Astrocyte of the hippocampus (primary cell): Measurements from ENCODE around the gene GJD4.
A peak's percentile ranks its signal among the peaks of the same experiment; 100 is the strongest.

Experiments used
- DNase-seq: peaks from one replicate; pipeline ENCODE4 v3.0.0; 2011; ENCODE audit warnings: low read depth, low spot score

GJD4 gene

DNA sequence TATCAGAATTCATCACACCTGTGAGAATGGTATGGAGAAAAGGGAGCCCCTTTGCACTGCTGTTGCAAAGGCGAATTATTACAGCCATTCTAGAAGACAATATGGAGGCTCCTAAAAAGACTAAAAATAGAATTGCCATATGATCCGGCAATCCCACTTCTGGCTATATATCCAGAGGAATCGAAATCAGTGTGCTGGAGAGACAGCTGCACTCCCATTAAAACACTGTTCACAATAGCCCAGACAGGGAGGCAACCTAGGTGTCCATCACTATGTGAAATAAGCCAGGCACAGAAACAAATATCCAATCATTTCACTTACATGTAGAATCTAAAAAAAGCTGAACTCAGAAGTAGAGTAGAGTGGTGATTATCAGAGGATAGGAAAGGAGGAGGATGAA lies 26.0 kb upstream of the GJD4 start:
- DNase-seq = no peak

DNA sequence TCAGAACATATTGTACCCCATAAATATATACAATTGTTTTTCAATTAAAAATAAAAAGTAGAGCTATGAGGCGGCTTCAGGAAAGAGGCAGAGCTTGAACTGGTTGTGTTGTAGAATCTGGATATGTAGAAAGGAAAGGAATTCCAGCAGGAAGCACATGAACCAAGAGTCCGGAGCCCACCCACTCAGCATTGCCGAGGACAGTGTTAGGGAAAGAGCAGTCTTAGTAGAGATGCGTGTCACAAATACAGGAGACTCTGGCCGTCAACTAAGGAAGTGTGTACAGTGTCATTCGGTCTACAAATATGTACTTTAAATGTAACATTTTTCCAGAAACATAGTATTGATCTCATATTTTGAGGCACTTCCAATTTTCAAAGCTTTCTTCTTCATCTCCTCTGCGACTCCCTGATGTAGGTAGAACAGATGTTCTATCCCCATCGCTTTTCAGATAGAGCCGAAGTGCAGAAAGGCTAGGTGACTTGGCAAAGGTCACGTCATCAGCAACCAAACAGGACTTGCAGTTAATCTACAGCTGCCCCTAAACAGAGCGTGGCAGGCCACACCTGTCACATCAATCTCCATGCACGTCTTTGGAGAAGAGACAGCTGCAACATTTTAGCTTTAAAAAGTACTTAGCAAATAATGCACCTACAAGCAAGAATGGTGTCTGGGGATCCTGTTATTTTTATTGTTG lies 25.3 kb upstream of the GJD4 start:
- DNase-seq = no peak

DNA sequence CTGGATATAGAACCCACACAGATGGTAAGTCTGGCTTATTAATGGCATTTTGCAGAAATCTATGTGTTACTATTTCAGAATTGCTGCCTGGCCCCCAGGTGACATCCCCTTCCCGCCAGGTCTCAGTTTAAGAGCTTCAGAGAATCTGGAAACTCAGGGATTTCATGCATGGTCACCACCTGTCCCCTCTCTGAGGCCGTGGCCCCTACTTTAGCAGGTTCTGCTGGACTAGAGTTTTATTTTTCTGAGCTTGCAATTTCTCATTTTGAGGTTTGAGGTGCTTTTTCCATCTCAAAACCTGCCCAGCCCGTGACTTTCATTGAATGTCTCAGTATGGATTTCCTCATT lies 24.7 kb upstream of the GJD4 start:
- DNase-seq = no peak

GRCh38 chr10:35581655-35582054 lies 23.5 kb upstream of the GJD4 start:
- DNase-seq = no peak

- DNase-seq = no peak
Observed at GRCh38 chr10:35584946-35585345, 20.2 kb upstream of the GJD4 start.

DNA sequence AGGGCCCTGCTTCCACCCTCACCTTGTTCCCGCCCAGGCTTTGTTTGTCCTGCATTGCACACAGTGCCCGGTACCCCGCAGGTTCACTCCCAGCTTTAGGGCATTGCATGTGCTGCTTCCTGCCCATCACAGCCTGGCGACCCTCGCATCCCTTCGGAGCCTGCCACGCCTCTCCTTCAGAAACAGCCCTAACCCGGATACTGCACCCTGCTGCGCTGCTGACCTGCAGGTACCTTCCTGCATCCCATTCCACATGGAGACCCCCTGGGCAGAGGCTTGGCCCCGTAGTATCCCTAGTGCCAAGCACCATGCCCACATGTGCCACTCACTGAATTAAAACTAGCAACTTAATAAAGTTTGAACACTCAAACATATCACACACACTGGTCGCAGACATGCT lies 19.8 kb upstream of the GJD4 start:
- DNase-seq = no peak

GRCh38 chr10:35585903-35586535 lies 19.1 kb upstream of the GJD4 start:
- no peak for DNase-seq

DNA sequence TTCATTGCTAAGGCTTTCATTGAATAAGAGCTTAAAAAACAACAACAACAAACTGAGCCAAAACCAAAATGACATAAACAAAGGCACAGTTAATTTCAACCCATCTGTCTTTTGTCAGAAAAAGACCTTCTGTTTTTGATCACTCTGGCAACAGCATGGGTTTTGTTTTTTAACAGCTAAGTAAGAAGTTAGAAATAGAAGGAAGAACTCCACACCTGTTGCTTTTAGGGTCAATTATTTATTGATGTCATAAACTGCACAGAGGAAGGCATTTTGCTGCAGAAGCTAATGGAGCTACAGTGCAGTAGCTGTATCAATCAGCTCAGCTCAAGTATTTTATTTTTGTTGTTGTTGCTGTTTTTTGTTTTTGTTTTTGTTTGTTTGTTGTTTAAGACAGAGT lies 16.3 kb upstream of the GJD4 start:
- DNase-seq = no peak

DNA sequence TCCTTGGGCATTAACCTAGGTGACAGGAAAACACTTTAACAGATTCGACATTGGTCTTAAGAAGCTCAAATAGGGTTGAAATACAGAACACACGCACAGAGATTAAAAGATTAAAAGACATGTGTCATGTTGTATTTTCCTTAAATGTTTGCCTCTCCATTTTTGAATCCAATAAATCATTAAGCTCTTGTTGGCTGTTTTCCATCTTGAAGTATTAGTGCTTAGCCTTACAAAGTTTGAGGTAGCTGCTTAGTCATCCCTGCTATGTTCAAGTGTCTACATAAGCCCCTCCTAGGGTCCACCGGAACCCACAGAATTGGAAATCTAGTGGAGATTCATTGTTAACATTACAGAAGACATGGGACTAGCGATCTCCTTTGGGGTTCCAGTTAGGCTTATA lies 12.7 kb upstream of the GJD4 start:
- DNase-seq = no peak

GRCh38 chr10:35594115-35595079 lies 10.7 kb upstream of the GJD4 start:
- no peak for DNase-seq

GRCh38 chr10:35595106-35595505 lies 10.0 kb upstream of the GJD4 start:
- no peak for DNase-seq

GRCh38 chr10:35598379-35598778 lies 6.8 kb upstream of the GJD4 start:
- DNase-seq = no peak

DNA sequence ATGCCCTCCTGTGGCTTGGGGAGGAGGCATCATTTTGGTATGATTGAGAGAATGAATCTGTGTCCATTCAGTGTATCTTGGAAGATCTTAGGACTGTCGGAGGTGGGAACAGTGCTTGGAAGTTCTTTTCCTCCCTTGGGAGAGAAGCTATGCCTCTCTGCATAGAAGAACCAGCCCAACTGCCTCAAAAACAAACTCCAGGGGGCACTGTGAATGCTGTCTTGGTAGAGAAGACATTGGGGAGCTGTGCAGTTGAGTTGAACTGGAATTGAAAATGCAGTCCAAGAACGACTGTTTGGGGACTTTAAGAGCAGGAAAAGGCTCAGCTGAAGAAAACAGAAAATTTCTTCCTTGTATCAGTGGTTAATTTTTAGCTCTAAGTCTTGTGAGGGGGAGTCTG lies 4.9 kb upstream of the GJD4 start:
- no peak for DNase-seq

- DNase-seq = no peak
Observed at GRCh38 chr10:35606430-35606829, 1.3 kb downstream of the GJD4 start.

DNA sequence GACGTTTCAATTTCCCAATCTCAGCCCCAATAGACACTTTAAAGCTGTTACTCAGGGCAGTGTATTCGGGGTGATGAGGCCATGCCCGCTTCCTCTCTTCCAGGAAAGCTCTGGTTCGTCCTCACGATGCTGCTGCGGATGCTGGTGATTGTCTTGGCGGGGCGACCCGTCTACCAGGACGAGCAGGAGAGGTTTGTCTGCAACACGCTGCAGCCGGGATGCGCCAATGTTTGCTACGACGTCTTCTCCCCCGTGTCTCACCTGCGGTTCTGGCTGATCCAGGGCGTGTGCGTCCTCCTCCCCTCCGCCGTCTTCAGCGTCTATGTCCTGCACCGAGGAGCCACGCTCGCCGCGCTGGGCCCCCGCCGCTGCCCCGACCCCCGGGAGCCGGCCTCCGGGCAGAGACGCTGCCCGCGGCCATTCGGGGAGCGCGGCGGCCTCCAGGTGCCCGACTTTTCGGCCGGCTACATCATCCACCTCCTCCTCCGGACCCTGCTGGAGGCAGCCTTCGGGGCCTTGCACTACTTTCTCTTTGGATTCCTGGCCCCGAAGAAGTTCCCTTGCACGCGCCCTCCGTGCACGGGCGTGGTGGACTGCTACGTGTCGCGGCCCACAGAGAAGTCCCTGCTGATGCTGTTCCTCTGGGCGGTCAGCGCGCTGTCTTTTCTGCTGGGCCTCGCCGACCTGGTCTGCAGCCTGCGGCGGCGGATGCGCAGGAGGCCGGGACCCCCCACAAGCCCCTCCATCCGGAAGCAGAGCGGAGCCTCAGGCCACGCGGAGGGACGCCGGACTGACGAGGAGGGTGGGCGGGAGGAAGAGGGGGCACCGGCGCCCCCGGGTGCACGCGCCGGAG lies 2.6 kb downstream of the GJD4 start:
- DNase-seq = peak; percentile 39

DNA sequence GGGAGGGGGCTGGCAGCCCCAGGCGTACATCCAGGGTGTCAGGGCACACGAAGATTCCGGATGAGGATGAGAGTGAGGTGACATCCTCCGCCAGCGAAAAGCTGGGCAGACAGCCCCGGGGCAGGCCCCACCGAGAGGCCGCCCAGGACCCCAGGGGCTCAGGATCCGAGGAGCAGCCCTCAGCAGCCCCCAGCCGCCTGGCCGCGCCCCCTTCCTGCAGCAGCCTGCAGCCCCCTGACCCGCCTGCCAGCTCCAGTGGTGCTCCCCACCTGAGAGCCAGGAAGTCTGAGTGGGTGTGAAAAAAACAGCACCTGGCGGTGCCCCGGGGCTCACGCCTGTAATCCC lies 3.2 kb downstream of the GJD4 start:
- DNase-seq = no peak

DNA sequence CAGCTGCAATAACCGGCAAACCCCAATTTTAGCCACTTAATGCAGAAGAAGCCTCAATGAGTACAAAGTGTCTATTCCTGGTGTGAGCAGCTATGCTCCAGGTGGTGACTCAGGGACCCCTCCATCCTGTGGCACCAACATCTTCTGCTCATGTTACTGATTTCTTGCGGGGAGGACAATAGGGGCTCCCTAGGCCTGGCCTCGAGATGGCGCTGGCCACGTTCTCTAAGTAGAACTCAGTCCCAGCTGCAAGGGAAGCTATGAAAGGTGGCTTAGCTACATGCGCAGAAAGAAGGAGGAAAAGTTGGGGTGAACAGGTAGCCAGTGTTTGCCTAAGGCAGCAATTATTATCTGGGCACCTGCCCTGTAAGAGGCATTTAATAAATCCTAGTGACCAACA lies 6.6 kb downstream of the GJD4 start:
- no peak for DNase-seq

DNA sequence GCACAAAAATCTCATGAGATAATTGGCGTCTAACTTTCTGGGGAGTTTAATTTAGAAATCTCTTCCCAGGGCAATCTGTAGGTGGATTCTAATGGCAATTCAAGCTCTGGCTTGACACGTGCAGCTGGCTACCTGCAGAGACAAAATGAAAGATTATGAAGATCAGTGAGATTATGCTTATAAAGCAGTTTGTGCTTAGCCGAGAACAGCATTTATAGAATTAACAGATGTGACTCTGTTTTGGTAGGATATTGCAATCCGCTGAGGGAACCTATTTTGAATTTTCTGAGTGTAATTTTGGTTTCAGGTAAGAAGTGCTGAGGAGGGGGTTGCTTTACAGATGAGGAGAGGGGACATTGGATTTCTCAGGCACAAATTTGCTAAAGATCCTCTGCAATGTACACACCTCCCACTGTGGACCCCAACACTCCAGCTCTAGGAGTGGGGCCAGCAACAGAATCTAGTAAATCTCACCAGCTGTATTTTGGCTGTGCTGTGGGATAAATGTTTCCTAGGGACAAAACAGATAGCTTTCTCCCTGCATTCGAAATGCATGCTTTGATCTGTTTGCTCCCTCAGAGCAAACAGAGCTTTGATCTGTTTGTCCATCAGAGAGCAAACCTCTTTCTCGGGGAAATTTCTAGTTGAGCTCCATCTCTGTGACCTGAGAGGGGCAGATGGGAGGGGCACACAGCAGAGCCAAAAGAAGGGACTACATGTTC lies 7.4 kb downstream of the GJD4 start:
- no peak for DNase-seq

- no peak for DNase-seq
Observed at GRCh38 chr10:35613107-35613440, 7.9 kb downstream of the GJD4 start.

GRCh38 chr10:35613597-35614226 lies 8.6 kb downstream of the GJD4 start:
- DNase-seq = peak; percentile 31

- DNase-seq = no peak
Observed at GRCh38 chr10:35614312-35614711, 9.2 kb downstream of the GJD4 start.
